Parathyroid adenoma (tissue), 2 donors: ENCODE results near the gene SCARB1.

ENCODE experiments used
- H2AFZ ChIP-seq: fragments of 300-600 bp; sonication (generic); one replicate; pipeline ENCODE4 v1.7.0; 2017; ENCODE audit warnings: antibody characterized with exemption, mild to moderate bottlenecking
- H3K27ac ChIP-seq: fragments of 300-600 bp; sonication (generic); one replicate; pipeline ENCODE4 v1.7.0; 2017
- H3K27me3 ChIP-seq: fragments of 300-600 bp; sonication (generic); one replicate; pipeline ENCODE4 v1.7.0; 2017; ENCODE audit warnings: low read length; ENCODE audit not compliant: control insufficient read depth, insufficient read depth
- H3K36me3 ChIP-seq: fragments of 300-600 bp; sonication (generic); one replicate; pipeline ENCODE4 v1.7.0; 2017; ENCODE audit warnings: low read length; ENCODE audit not compliant: control insufficient read depth, insufficient read depth
- H3K4me1 ChIP-seq: fragments of 300-600 bp; sonication (generic); one replicate; pipeline ENCODE4 v1.7.0; 2017; ENCODE audit warnings: control low read depth
- H3K4me2 ChIP-seq: fragments of 300-600 bp; sonication (generic); one replicate; pipeline ENCODE4 v1.7.0; 2017; ENCODE audit warnings: low read length
- H3K4me3 ChIP-seq: fragments of 300-600 bp; sonication (generic); one replicate; pipeline ENCODE4 v1.7.0; 2017; ENCODE audit warnings: low read depth, low read length
- H3K79me2 ChIP-seq: fragments of 300-600 bp; sonication (generic); one replicate; pipeline ENCODE4 v1.7.0; 2017; ENCODE audit warnings: control low read depth
- H3K9ac ChIP-seq: fragments of 300-600 bp; sonication (generic); one replicate; pipeline ENCODE4 v1.7.0; 2017; ENCODE audit warnings: mild to moderate bottlenecking
- H3K9me3 ChIP-seq: fragments of 300-600 bp; sonication (generic); one replicate; pipeline ENCODE4 v1.7.0; 2017; ENCODE audit warnings: low read length; ENCODE audit not compliant: control insufficient read depth
- CTCF ChIP-seq: fragments of 300-600 bp; sonication (generic); IDR thresholded peaks from one replicate; pipeline ENCODE4 v1.7.0; 2017; ENCODE audit warnings: antibody characterized with exemption, mild to moderate bottlenecking
- donor health status: primary hyperparathyroidism.

Gene SCARB1

GRCh38 chr12:124766727-124767065, 97.0 kb downstream of the SCARB1 start:
- H3K9me3 ChIP-seq: no peaks in the 10 kb centered on the region
- no peak overlapping the region for H2AFZ ChIP-seq
- no peak overlapping the region for H3K4me2 ChIP-seq
- no peak overlapping the region for H3K4me3 ChIP-seq
- no peaks in the 10 kb centered on the region for H3K4me1 ChIP-seq
- H3K27me3 ChIP-seq: no peaks in the 10 kb centered on the region
- no peak for TF ChIP-seq CTCF
- H3K79me2 ChIP-seq: no peaks in the 10 kb centered on the region
- no peak overlapping the region for H3K9ac ChIP-seq
- no peak overlapping the region for H3K27ac ChIP-seq
- no peaks in the 10 kb centered on the region for H3K36me3 ChIP-seq

- H3K79me2 ChIP-seq: no peaks in the 10 kb centered on the region
- H3K9ac ChIP-seq: no peak overlapping the region
- no peak overlapping the region for H3K4me3 ChIP-seq
- H3K9me3 ChIP-seq: no peaks in the 10 kb centered on the region
- no peaks in the 10 kb centered on the region for H3K36me3 ChIP-seq
- no peak overlapping the region for H2AFZ ChIP-seq
- no peak overlapping the region for H3K27ac ChIP-seq
- no peak for TF ChIP-seq CTCF
- no peaks in the 10 kb centered on the region for H3K4me1 ChIP-seq
- no peak overlapping the region for H3K4me2 ChIP-seq
- no peaks in the 10 kb centered on the region for H3K27me3 ChIP-seq
Measured at GRCh38 chr12:124765581-124766489, 97.8 kb downstream of the SCARB1 start.

GRCh38 chr12:124764870-124765580, 98.6 kb downstream of the SCARB1 start:
- Histone ChIP-seq H3K9me3 (no peaks in the 10 kb centered on the region), H3K9ac (no peak overlapping the region), H2AFZ (no peak overlapping the region), H3K4me3 (no peak overlapping the region), H3K79me2 (no peaks in the 10 kb centered on the region), H3K4me2 (no peak overlapping the region), H3K4me1 (no peaks in the 10 kb centered on the region), H3K27ac (no peak overlapping the region), H3K36me3 (no peaks in the 10 kb centered on the region), H3K27me3 (no peaks in the 10 kb centered on the region)
- TF ChIP-seq CTCF: no peak

- Histone ChIP-seq H3K4me2 (no peak overlapping the region), H3K27me3 (no peaks in the 10 kb centered on the region), H3K4me3 (no peak overlapping the region), H3K9me3 (no peaks in the 10 kb centered on the region), H3K4me1 (no peaks in the 10 kb centered on the region), H3K27ac (no peak overlapping the region), H2AFZ (no peak overlapping the region), H3K9ac (no peak overlapping the region), H3K79me2 (no peaks in the 10 kb centered on the region), H3K36me3 (no peaks in the 10 kb centered on the region)
- peak; percentile 35 for TF ChIP-seq CTCF
Measured at GRCh38 chr12:124764451-124764850, 99.2 kb downstream of the SCARB1 start.
